GM18508 (cell line): ENCODE results near the gene ADI1.
"Not testable (repeated sequence)": the region's sequence is repeated elsewhere in the genome, so short reads cannot be mapped to it uniquely, and the experiment has no call there.

Experiments used
- ATAC-seq: cut with Tn5 transposase; IDR thresholded peaks from one replicate; pipeline ENCODE4 v1.9.1; 2021; ENCODE audit warnings: moderate number of reproducible peaks; ENCODE audit not compliant: insufficient read depth, unreplicated experiment

The ADI1 gene

GRCh38 chr2:3466482-3466863 is 52.9 kb downstream of the ADI1 start:
- ATAC-seq, result no peak

DNA sequence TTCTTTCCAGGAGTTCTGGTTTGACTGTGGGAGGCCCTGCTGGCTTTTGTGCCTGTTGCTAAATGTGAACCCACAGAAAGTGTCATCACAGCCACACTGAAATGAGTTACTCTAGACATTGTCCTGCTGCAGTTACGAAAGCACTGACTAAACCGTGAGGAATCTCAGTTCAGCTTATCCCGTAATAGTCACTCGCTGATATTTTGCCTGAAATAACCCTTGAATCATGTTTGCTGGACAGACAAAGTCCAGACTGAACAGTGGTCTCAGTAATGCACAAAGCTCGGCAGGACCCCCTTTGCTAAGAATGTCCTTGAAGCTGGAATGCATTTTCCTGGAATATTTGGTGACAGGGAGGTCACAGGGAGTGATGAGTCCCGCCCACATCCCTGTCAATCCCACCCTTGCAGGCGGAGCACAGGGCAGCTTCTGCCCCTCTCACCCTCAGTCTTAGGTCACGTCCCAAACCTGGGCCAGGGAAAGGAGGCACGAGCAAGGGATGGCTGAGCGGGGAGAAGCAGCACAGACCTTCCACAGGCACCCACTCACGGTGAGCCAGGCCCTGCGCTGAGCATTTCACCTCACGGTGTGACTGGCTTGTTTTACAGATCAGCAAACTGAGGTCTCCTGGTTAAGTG is 53.4 kb downstream of the ADI1 start:
- no peak for ATAC-seq

GRCh38 chr2:3465328-3465727 is 54.0 kb downstream of the ADI1 start:
- no peak for ATAC-seq

DNA sequence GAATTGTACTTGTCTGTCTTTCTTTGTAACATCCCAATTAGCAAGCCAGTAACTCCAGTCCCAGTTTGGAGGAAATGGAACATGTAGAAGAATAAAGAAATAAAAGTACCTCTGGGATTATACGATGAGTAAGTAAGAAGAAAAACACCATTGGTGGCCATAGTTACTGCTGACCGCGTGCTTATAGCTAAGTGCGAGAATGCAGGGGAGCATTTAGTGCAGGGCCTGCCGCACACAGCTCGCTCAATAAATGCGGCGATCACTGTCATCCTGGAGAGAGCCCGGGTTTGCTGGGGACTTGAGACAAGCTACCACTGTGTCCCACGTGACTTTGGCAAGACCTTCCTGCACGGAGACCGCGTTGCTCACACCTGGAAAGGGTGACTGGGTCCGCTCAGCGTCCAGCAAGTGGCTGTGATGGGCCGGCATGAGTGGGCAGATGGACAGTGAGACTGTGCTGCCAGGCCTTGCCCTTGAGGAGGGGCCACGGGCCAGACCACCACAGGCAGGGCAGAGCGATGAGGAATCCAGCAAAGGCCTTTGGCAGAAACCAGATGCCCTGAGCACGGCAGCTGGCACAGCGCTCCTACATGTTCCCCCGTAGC is 54.8 kb downstream of the ADI1 start:
- no peak for ATAC-seq

DNA sequence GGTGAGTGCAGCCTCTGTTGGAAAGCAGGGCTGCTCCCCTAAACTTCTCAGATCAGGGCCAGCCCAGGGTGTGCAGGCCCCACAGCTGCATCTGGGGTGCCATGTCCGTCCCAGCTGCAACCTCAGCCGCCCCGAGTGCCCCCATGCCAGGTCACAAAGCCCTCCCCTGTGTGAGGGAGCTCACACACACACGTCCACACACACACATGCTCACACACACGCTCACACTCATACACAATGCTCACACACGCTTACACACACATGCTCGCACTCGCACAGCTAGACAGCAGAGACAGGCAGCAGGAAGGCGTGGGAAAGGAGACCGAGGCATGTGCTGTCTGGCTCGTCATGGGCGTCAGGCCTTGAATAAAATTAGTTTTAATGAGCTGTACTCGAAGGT is 55.4 kb downstream of the ADI1 start:
- ATAC-seq, result no peak

GRCh38 chr2:3463186-3463835 is 56.0 kb downstream of the ADI1 start:
- ATAC-seq, result no peak

- peak; percentile 4 for ATAC-seq
These were observed 56.7 kb downstream of the ADI1 start for GRCh38 chr2:3462493-3463104.

DNA sequence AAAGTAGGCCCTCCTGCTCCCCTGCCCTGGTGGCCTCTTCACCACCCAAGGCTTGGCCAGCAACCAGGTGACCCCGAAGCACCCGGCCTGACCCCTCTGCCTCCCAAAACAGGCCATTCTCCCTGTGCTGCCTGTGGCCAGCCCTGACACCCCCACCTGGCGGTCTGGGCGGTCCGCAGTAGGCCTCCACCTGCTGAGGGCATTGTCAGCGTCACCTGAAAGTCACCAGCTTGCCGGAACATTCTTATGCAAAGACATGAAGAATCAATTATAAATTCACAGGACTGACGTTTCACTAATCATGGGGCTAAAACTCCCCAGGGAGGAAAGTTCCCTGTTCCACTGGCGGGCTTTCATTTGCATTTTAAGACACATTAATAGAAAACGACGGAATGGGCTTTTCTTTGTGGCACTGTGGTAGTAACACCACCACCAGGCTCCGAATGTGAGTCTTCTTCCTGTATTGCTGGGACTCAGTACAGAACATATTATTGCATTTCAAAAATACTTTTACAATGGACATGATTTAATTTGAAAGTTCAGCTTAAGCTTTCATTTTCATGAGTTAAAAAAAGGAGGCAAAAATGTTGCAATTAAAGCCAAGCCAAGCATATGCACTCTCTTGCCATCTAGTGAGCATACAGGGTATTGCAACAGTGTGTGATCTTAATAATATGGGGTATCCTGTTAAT is 57.4 kb downstream of the ADI1 start:
- peak; percentile 50 for ATAC-seq

DNA sequence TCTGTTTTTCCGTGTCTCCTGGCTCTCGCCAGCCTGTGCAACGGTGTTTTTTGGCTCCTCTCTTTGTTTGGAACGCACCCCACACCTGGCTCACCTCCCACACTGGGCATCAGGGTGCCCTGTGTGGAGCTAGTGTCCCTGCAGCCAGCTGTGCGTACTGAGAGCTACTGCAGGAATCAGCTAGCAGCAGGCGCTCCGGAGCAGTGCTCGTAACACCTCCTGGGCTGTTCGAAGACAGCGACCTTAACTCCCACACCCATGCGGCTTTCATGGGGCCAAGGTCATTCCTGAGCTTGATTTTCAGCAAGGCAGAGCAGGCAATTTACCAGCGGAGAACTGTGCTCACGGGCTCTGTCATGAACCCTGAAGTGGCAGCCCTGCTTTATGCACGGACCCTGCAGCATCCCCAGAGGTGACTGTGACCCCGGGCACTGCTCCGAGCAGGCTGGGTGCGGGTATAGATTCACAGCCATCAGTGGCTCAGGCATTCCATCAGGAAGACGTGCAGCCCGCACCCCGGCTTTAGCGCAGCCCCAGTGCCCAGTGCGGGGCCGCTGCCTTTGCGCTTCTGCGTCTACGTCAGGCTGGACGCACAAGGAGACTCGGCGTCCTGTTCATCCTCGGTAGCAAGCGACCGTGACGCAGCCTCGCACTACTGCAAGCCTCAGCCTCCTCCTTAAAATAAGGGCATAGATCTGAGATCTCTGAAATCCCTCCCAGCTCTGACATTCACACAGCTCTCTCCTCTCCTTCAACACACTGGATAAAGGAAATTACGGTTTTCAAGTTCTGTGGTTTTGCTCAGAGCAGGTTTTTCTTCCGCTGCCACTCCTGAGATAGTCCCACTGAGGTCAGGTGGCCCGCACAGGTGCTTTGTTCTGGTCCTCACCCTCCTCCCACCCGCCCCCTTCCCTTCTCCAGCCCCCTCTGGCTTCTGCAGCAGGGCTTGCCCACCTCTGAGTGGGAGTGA is 58.2 kb downstream of the ADI1 start:
- ATAC-seq, result no peak

- no peak for ATAC-seq
These were observed 59.2 kb downstream of the ADI1 start for GRCh38 chr2:3460156-3460555.

DNA sequence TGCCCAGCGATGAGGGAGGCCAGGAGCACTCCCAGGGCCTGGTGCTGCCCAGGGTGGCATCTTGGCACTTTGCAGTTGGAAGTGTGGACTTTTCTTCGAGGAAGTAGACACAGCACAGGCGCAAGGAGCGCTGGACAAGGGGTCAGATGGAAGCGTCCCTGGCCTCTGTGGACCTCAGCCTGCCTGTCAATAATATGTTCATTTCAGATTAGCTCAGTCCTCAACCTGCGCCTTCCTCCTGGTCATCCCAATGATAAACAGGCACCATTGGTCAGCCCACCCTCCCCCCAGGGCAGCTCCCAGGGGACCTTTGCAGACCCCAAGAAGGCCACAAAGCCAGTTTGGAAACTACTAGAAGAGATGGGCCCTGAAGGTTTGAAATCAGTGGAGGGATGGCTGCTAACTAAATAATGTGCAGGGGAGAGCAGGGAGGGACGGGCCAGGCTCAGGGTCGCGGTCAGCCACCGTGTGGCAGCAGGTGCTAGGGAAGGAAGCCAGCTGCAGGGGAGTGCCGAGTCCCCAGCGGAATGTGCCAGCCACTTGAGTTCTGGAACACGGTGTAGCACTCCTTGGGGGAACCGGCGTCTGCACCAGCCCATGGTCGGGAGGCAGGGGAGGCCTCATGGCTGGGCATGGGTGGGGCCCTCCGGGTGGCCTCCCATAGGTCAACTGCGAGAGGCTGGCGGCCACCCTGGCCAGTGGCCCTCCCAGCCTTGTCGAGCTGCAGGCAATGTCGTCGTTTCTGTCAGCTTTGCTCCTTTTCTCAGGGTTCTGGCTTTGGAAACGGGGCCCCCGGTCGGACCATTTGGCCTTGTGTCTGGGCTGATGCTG is 59.9 kb downstream of the ADI1 start:
- no peak for ATAC-seq

GRCh38 chr2:3458396-3459184 is 60.7 kb downstream of the ADI1 start:
- no peak for ATAC-seq

- ATAC-seq, result no peak
These were observed 61.6 kb downstream of the ADI1 start for GRCh38 chr2:3457524-3458395.

DNA sequence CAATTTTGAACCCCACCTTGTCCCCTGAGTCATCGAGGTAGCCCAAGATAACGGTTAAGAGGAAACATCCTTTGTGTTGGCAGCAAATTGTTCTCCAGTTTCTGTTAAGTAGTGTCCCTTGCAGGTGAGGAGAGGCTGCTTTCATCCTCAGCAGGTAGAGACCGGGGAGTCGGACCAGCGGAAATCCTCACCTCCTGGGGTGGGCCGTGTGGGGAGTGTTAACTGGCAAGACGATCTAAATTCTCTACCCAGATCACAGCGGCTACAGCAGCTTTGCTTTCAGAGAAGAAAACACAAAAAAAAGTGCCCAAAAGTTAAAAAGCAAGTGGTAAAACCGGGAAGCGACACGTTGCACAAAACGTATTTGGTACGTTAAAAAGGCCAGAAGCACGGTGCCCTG is 63.2 kb downstream of the ADI1 start:
- ATAC-seq, result no peak

DNA sequence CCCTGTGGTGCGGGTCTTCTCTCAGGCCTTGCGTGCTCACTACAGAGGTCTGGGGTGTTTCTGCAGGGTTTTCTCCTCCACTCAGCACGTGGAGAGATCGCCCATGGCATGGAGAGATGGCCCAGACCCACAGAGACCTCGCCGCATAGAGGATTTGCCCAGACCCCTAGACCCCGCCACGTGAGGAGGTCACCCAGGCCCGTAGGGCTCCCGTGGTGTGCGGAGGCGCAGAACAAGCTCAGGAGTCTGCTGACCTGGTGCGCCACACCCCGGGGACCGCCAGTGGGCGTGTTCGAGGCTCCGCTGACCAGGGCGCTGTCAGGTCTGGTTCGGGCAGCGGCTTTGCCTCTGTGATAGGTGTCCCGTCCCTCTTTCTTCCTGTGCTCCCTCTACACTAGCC is 64.5 kb downstream of the ADI1 start:
- ATAC-seq, result no peak

DNA sequence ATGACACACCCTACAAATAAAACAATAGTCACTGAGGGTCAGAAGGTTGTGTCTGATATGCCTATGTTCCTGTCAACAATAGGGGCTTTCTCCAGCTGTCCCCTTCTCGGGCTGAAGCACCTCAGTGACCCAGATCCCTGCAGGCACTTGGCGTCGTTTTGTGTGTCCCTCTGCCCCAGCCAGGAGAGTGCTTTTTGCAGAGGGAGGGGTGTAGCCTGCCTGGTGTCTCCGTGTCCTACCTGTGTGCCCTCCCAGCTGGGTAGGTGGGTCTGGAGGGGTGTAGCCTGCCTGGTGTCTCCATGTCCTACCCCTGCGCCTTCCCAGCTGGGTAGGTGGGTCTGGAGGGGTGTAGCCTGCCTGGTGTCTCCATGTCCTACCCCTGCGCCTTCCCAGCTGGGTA is 65.3 kb downstream of the ADI1 start:
- ATAC-seq, result not testable (repeated sequence)
